GM12878 (cell line): ENCODE measurements around the gene NIPAL3. TPM values are rescaled to one million over a fixed set of nuclear protein-coding genes. Genes with fewer than 3 reads are reported as not detected.

Source experiments
- ATAC-seq: fragments of 200-7000 bp; cut with Tn5 transposase; 3 replicates; pipeline ENCODE4 v1.9.1; 2020; ENCODE audit warnings: mild to moderate bottlenecking, moderate library complexity
- BruUV-seq: library from RNA; stranded (reverse); fragments of 400-500 nt; replicated peaks from 2 replicates; lab custom pipeline; 2021; lab: Mats Ljungman, UMichigan
- CTCF ChIA-PET: fragments of 300-600 bp; sonication (Branson Sonifier 250); formaldehyde crosslinking; extraction: SDS; loops from one replicate; lab custom pipeline; 2021; ENCODE audit warnings: inconsistent platforms; lab: Yijun Ruan, JAX
- POLR2A ChIA-PET: fragments of 350-600 bp; formaldehyde crosslinking; extraction: SDS; loops from one replicate; lab custom pipeline; 2021; ENCODE audit warnings: inconsistent platforms; lab: Charles Lee
- RAD21 ChIA-PET: fragments of 300-600 bp; sonication (Branson Sonifier 250); formaldehyde crosslinking; loops from one replicate; lab custom pipeline; 2023; ENCODE audit warnings: antibody characterized with exemption; ENCODE audit not compliant: unreplicated experiment; lab: Charles Lee
- SMC1A ChIA-PET: fragments of 300-600 bp; sonication (Branson Sonifier 250); formaldehyde crosslinking; loops from one replicate; lab custom pipeline; 2023; ENCODE audit not compliant: unreplicated experiment, uncharacterized antibody; lab: Charles Lee
- DNase-seq: peaks from one replicate; pipeline ENCODE4 v3.0.0-alpha.2; 2011; ENCODE audit warnings: low read depth, low spot score
- FAIRE-seq: peaks from 3 replicates; lab custom pipeline; 2011; peaks lifted over from hg19 to GRCh38; lab: Jason Lieb, UNC
- H2AFZ ChIP-seq: 2 replicates; pipeline ENCODE4 v1.6.0; 2011; ENCODE audit warnings: low read depth, low read length, control low read depth; ENCODE audit not compliant: control insufficient read depth
- H3K27ac ChIP-seq: 2 replicates; pipeline ENCODE4 v1.5.1; 2011; ENCODE audit warnings: control low read depth; ENCODE audit not compliant: control insufficient read depth, insufficient read depth
- H3K27me3 ChIP-seq, 2 experiments: replicated peaks in 1 of 2; 2 replicates each; pipeline versions ENCODE4 v1.6.0 to v1.6.1; 2011; ENCODE audit warnings: low read length in 1 of 2; ENCODE audit not compliant: control insufficient read depth in 2 of 2, insufficient read depth in 2 of 2
- H3K36me3 ChIP-seq, 2 experiments: 2 replicates each; pipeline ENCODE4 v1.5.1; 2011; ENCODE audit warnings: low read length in 1 of 2; ENCODE audit not compliant: control insufficient read depth in 2 of 2, insufficient read depth in 2 of 2
- H3K4me1 ChIP-seq: 2 replicates; pipeline ENCODE4 v1.6.1; 2011; ENCODE audit warnings: mild to moderate bottlenecking, low read length, moderate library complexity, mixed read lengths; ENCODE audit not compliant: control insufficient read depth, insufficient read depth
- H3K4me2 ChIP-seq: 2 replicates; pipeline ENCODE4 v1.6.0; 2011; ENCODE audit warnings: control low read depth; ENCODE audit not compliant: control insufficient read depth, insufficient read depth
- H3K4me3 ChIP-seq: fragments of 200-600 bp; sonication (generic); 2 replicates; pipeline ENCODE4 v1.5.1; 2016
- H3K79me2 ChIP-seq: 2 replicates; pipeline ENCODE4 v1.6.0; 2011; ENCODE audit warnings: low read length; ENCODE audit not compliant: control insufficient read depth, insufficient read depth
- H3K9ac ChIP-seq: 2 replicates; pipeline ENCODE4 v1.8.0; 2011; ENCODE audit warnings: low read length, control low read depth, mixed read lengths; ENCODE audit not compliant: control insufficient read depth, insufficient read depth
- H3K9me3 ChIP-seq: replicated peaks from 3 replicates; pipeline ENCODE4 v1.5.1; 2011; ENCODE audit warnings: mild to moderate bottlenecking, low read length; ENCODE audit not compliant: control insufficient read depth, insufficient read depth
- H4K20me1 ChIP-seq: 2 replicates; pipeline ENCODE4 v1.6.0; 2011; ENCODE audit not compliant: control insufficient read depth, insufficient read depth
- ASH2L ChIP-seq: fragments of 300-600, 200-600 bp; sonication (generic); IDR thresholded peaks from 2 replicates; pipeline ENCODE4 v1.6.1; 2017; ENCODE audit warnings: low read depth, mild to moderate bottlenecking, borderline replicate concordance
- BACH1 ChIP-seq: fragments of 450-650 bp; IDR thresholded peaks from 2 replicates; pipeline ENCODE4 v1.6.1; 2017; ENCODE audit warnings: mild to moderate bottlenecking, borderline replicate concordance
- BMI1 ChIP-seq: fragments of 450-650 bp; IDR thresholded peaks from 2 replicates; pipeline ENCODE4 v1.6.1; 2016; ENCODE audit warnings: mild to moderate bottlenecking, moderate library complexity, borderline replicate concordance
- CHD2 ChIP-seq: IDR thresholded peaks from 2 replicates; pipeline ENCODE4 v1.6.1; 2011; ENCODE audit warnings: low read depth, low read length, improper control_type of control experiment, borderline replicate concordance
- CHD4 ChIP-seq: fragments of 200-600 bp; sonication (generic); IDR thresholded peaks from 2 replicates; pipeline ENCODE4 v1.6.1; 2016; ENCODE audit warnings: mild to moderate bottlenecking
- CREB1 ChIP-seq: IDR thresholded peaks from 2 replicates; pipeline ENCODE4 v1.6.1; 2012; ENCODE audit warnings: low read depth, mild to moderate bottlenecking, inconsistent platforms
- CREM ChIP-seq: IDR thresholded peaks from 2 replicates; pipeline ENCODE4 v1.6.1; 2014; ENCODE audit warnings: antibody characterized with exemption, low read depth
- E2F4 ChIP-seq: IDR thresholded peaks from 2 replicates; pipeline ENCODE4 v1.6.1; 2012; ENCODE audit warnings: low read depth, low read length, improper control_type of control experiment
- ETV6 ChIP-seq, 2 experiments: fragments of 450-650 bp in 1 of 2; IDR thresholded peaks in 1 of 2; conservative IDR thresholded peaks in 1 of 2; 2 replicates each; pipeline ENCODE4 v1.6.1; 2014; ENCODE audit warnings: antibody characterized with exemption in 1 of 2, borderline replicate concordance in 1 of 2, low read depth in 1 of 2, mild to moderate bottlenecking in 1 of 2, moderate library complexity in 1 of 2
- HDAC2 ChIP-seq: fragments of 200-600 bp; sonication (generic); IDR thresholded peaks from 2 replicates; pipeline ENCODE4 v1.6.1; 2017
- MAX ChIP-seq: IDR thresholded peaks from 2 replicates; pipeline ENCODE4 v1.6.1; 2012; ENCODE audit warnings: low read depth, low read length, improper control_type of control experiment
- MYC ChIP-seq: IDR thresholded peaks from 2 replicates; pipeline ENCODE4 v1.6.1; 2011; ENCODE audit warnings: mild to moderate bottlenecking, low read length, moderate library complexity, inconsistent platforms; ENCODE audit not compliant: insufficient read depth, insufficient replicate concordance, insufficient read length, severe bottlenecking
- NFIC ChIP-seq: IDR thresholded peaks from 2 replicates; pipeline ENCODE4 v1.6.1; 2012; ENCODE audit warnings: low read depth, mild to moderate bottlenecking, inconsistent platforms, low read length, moderate library complexity
- POLR2AphosphoS2 ChIP-seq: IDR thresholded peaks from 2 replicates; pipeline ENCODE4 v1.6.1; 2011; ENCODE audit warnings: low read depth, mild to moderate bottlenecking, low read length, improper control_type of control experiment, moderate library complexity
- RAD21 ChIP-seq: IDR thresholded peaks from 2 replicates; pipeline ENCODE4 v1.6.1; 2011; ENCODE audit warnings: mild to moderate bottlenecking, low read depth, low read length, moderate library complexity; ENCODE audit not compliant: insufficient read depth
- REST ChIP-seq: IDR thresholded peaks from 2 replicates; pipeline ENCODE4 v1.6.1; 2012; ENCODE audit warnings: mild to moderate bottlenecking, low read depth, low read length
- RUNX3 ChIP-seq: IDR thresholded peaks from 2 replicates; pipeline ENCODE4 v1.6.1; 2012; ENCODE audit warnings: low read length, inconsistent platforms
- SIX5 ChIP-seq: IDR thresholded peaks from 2 replicates; pipeline ENCODE4 v1.6.1; 2011; ENCODE audit warnings: mild to moderate bottlenecking, low read depth, low read length, moderate library complexity; ENCODE audit not compliant: severe bottlenecking
- SMC3 ChIP-seq: IDR thresholded peaks from 2 replicates; pipeline ENCODE4 v1.6.1; 2011; ENCODE audit warnings: low read length, improper control_type of control experiment, borderline replicate concordance
- ZBED1 ChIP-seq: IDR thresholded peaks from 2 replicates; pipeline ENCODE4 v1.6.1; 2016; ENCODE audit warnings: borderline replicate concordance
- WGBS: methylation state at CpG from one replicate; pipeline ENCODE4 v1.1.6; 2016; ENCODE audit warnings: low lambda C conversion rate; ENCODE audit not compliant: insufficient replicate concordance, insufficient coverage; ENCODE audit errors: missing lambda C conversion rate; 5-methylcytosine and 5-hydroxymethylcytosine counted together
- in situ Hi-C: fragments of 300-500 bp; cut with MboI; formaldehyde crosslinking; loops from 9 replicates; pipeline ENCODE4 v1.14.3; 2018; ENCODE audit warnings: mixed read lengths
- intact Hi-C: fragments of 100-400 bp; cut with micrococcal nuclease; formaldehyde crosslinking; loops from one replicate; pipeline ENCODE4 v1.14.2; 2022; ENCODE audit not compliant: unreplicated experiment
- polyA plus RNA-seq, 11 experiments: library from polyadenylated mRNA; depleted of rRNA in 4 of 11; unstranded in 6 of 11; stranded (reverse) in 5 of 11; fragments of >200 nt; fragmentation: Nextera tagmentation in 4 of 11; fragmentation: Illumina TruSeq in 1 of 11; extraction: Ambion mirVana in 4 of 11; extraction: Trizol in 1 of 11; gene quantifications; 1 replicate in 1 of 11; 2 replicates in 10 of 11; pipeline versions ENCODE4 v1.2.1 to v1.2.3, GENCODE V29; 2011 to 2016; ENCODE audit warnings: inconsistent platforms in 2 of 11, missing spikeins in 2 of 11, low read depth in 1 of 11
- total RNA-seq, 4 experiments: library from RNA; depleted of rRNA in 3 of 4; stranded (reverse); fragments of >200 nt in 3 of 4; fragmentation: Illumina TruSeq in 1 of 4; extraction: Trizol in 1 of 4; gene quantifications; 2 replicates each; pipeline versions ENCODE4 v1.2.1 to v1.2.3, GENCODE V29; 2013 to 2021

Gene NIPAL3
- total and polyA plus RNA-seq, 10 of the 15 experiments (the other 5 are each of a cell fraction or from before 2014, with no cell fraction given): 2.1 to 9.4 (median 4.2) TPM

GRCh38 chr1:24424207-24424606 lies 8.6 kb downstream of the NIPAL3 start (continued):
- TF ChIP-seq REST (no peak), BMI1 (no peak), ASH2L (no peak), CHD4 (no peak)

GRCh38 chr1:24424990-24425389 lies 9.4 kb downstream of the NIPAL3 start:
- DNase-seq (no peak), ATAC-seq (no peak), FAIRE-seq (no peak)
- Histone ChIP-seq H2AFZ (no peak overlapping the region), H3K79me2 (no peaks in the 10 kb centered on the region), H3K4me1 (no peaks in the 10 kb centered on the region), H3K9me3 (no peaks in the 10 kb centered on the region), H3K4me2 (no peak overlapping the region), H3K4me3 (no peak overlapping the region), H3K36me3 (no peaks in the 10 kb centered on the region; a peak in 1 of 4 replicates), H3K27ac (no peak overlapping the region), H4K20me1 (no peaks in the 10 kb centered on the region; the same call in 1 of the 2 replicates), H3K27me3 (no peaks in the 10 kb centered on the region), H3K9ac (no peak overlapping the region)
- WGBS: 78% methylated on average over 3 of the region's 3 CpGs
- POLR2A ChIA-PET: interaction anchor here (0.6 kb wide), 1 partner anchor 47 kb away, joined by 5 read pairs; no protein-coding TSS in a partner anchor
- RAD21 ChIA-PET: interaction anchor here (0.5 to 2.2 kb wide), 3 partner anchors 10 to 402 kb away, joined by 3 to 6 read pairs (median 3); partner anchors contain the start of gene NIPAL3
- in situ Hi-C loops: no loop called here
- no TSS peak for BruUV-seq
- SMC1A ChIA-PET: interaction anchor here (1.0 to 1.5 kb wide), 3 partner anchors 10 to 226 kb away, joined by 3 to 5 read pairs (median 3); partner anchors contain the start of gene NIPAL3
- intact Hi-C loops: no loop called here
- CTCF ChIA-PET: interaction anchor here (0.6 to 2.5 kb wide), 6 partner anchors 9 to 275 kb away, joined by 3 to 15 read pairs (median 7); partner anchors contain the start of gene NIPAL3
- TF ChIP-seq NFIC: no peak
- TF ChIP-seq POLR2AphosphoS2: no peak
- no peak for TF ChIP-seq BACH1
- no peak for TF ChIP-seq CREM
- no peak for TF ChIP-seq ZBED1
- no peak for TF ChIP-seq MAX
- TF ChIP-seq SIX5: no peak
- no peak for TF ChIP-seq CREB1
- TF ChIP-seq SMC3: no peak
- TF ChIP-seq HDAC2: no peak
- no peak for TF ChIP-seq MYC
- no peak for TF ChIP-seq CHD2
- no peak for TF ChIP-seq RAD21
- no peak for TF ChIP-seq RUNX3
- TF ChIP-seq E2F4: no peak
- no peak for TF ChIP-seq ETV6 (conservative IDR thresholded peaks at IDR 0.05 in 1 of 2, IDR thresholded peaks at IDR 0.05 in 1 of 2; ENCODE audit: borderline replicate concordance in 1 of 2, low read depth in 1 of 2)
- no peak for TF ChIP-seq ASH2L
